Measurements from ENCODE around the gene SLC15A4.

Gene SLC15A4

DNA sequence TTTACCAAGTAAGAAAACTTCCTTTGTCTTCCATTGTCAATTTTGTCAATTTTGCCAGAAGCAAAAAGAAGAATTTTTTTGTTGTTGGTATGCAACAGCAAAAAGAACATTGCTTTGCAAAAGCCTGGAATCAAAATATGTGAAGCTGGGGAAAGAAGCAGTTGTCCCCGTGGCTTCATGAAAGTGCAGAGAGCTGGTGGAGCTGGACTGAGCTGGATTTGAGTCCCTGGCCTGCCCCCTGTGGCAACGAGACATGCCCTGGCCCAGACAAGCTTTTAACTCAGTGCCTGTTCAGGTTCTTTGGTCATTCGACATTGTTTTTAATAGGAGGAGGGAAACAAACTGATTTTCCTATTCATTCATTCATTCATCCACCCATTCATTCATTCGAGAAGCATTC is 70.3 kb downstream of the SLC15A4 start:
- no peaks in the 10 kb centered on the region for H4K20me1 ChIP-seq (ENCODE audit: insufficient read depth, low read length)
- H3K27me3 ChIP-seq (ENCODE audit: low read depth, low read length) = peaks cover 19% of the 10 kb centered on the region; the same call in 1 of the 2 replicates
- H2AFZ ChIP-seq (ENCODE audit: low read depth, low read length) = no peak overlapping the region

GRCh38 chr12:128752386-128752785 is 71.4 kb downstream of the SLC15A4 start:
- H3K27me3 ChIP-seq (ENCODE audit: low read depth, low read length) = peaks cover 19% of the 10 kb centered on the region; the same call in 1 of the 2 replicates
- H3K79me2 ChIP-seq (ENCODE audit: low read length) = no peaks in the 10 kb centered on the region
- H3K36me3 ChIP-seq (replicated peaks; ENCODE audit: low read depth, low read length) = no peaks in the 10 kb centered on the region
- H3K4me1 ChIP-seq (ENCODE audit: low read length) = no peaks in the 10 kb centered on the region
- H3K27ac ChIP-seq (ENCODE audit: low read length) = no peak overlapping the region
- no peaks in the 10 kb centered on the region for H3K9me3 ChIP-seq (ENCODE audit: insufficient read depth, low read length)
- H3K4me2 ChIP-seq (ENCODE audit: low read length) = no peak overlapping the region
- TF ChIP-seq, protein P1, sequence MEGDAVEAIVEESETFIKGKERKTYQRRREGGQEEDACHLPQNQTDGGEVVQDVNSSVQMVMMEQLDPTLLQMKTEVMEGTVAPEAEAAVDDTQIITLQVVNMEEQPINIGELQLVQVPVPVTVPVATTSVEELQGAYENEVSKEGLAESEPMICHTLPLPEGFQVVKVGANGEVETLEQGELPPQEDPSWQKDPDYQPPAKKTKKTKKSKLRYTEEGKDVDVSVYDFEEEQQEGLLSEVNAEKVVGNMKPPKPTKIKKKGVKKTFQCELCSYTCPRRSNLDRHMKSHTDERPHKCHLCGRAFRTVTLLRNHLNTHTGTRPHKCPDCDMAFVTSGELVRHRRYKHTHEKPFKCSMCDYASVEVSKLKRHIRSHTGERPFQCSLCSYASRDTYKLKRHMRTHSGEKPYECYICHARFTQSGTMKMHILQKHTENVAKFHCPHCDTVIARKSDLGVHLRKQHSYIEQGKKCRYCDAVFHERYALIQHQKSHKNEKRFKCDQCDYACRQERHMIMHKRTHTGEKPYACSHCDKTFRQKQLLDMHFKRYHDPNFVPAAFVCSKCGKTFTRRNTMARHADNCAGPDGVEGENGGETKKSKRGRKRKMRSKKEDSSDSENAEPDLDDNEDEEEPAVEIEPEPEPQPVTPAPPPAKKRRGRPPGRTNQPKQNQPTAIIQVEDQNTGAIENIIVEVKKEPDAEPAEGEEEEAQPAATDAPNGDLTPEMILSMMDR (IDR thresholded peaks at IDR 0.05; ENCODE audit: low read depth, low read length) = no peak
- no peak for TF ChIP-seq EZH2phosphoT487 (IDR thresholded peaks at IDR 0.05; ENCODE audit: low read depth)
- H3K9ac ChIP-seq (ENCODE audit: low read length) = no peak overlapping the region
- H3K4me3 ChIP-seq (ENCODE audit: low read length) = no peak overlapping the region
- H2AFZ ChIP-seq (ENCODE audit: low read depth, low read length) = no peak overlapping the region
- no peaks in the 10 kb centered on the region for H4K20me1 ChIP-seq (ENCODE audit: insufficient read depth, low read length)

More for the DNA sequence above, 70.3 kb downstream of the SLC15A4 start:
- no peak overlapping the region for H3K9ac ChIP-seq (ENCODE audit: low read length)
- no peaks in the 10 kb centered on the region for H3K4me1 ChIP-seq (ENCODE audit: low read length)
- H3K4me2 ChIP-seq (ENCODE audit: low read length) = no peak overlapping the region
- H3K4me3 ChIP-seq (ENCODE audit: low read length) = no peak overlapping the region
- no peak for TF ChIP-seq EZH2phosphoT487 (IDR thresholded peaks at IDR 0.05; ENCODE audit: low read depth)
- TF ChIP-seq, protein P1 (IDR thresholded peaks at IDR 0.05; ENCODE audit: low read depth, low read length) = no peak
- no peak overlapping the region for H3K27ac ChIP-seq (ENCODE audit: low read length)
- no peaks in the 10 kb centered on the region for H3K79me2 ChIP-seq (ENCODE audit: low read length)
- H3K36me3 ChIP-seq (replicated peaks; ENCODE audit: low read depth, low read length) = no peaks in the 10 kb centered on the region
- H3K9me3 ChIP-seq (ENCODE audit: insufficient read depth, low read length) = no peaks in the 10 kb centered on the region

DNA sequence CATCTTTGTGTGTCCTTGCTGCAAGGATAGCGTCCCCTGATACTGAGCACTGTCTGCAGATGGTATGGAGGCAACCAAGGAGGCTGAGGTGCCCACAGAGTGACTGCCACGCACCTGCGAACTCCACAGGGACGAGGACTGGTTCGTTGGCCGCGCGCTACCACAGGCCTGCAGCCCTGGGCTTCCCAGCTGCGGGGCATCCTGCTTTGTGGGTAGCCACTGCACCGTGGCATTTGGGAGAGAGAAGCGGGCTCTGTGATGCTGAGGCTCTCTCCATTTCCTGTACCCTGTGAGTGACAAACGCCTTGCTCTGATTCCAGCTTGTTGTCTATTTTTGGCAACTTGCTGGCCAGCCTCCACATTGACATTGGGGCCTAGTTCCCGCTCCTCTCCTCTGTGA is 76.3 kb downstream of the SLC15A4 start:
- Histone ChIP-seq H3K4me1 (ENCODE audit: low read length) (no peaks in the 10 kb centered on the region), H3K9me3 (ENCODE audit: insufficient read depth, low read length) (no peaks in the 10 kb centered on the region), H3K27ac (ENCODE audit: low read length) (no peak overlapping the region), H2AFZ (ENCODE audit: low read depth, low read length) (no peak overlapping the region), H3K9ac (ENCODE audit: low read length) (no peak overlapping the region), H3K27me3 (ENCODE audit: low read depth, low read length) (peaks cover 33% of the 10 kb centered on the region), H3K36me3 (replicated peaks; ENCODE audit: low read depth, low read length) (no peaks in the 10 kb centered on the region), H3K79me2 (ENCODE audit: low read length) (no peaks in the 10 kb centered on the region), H3K4me3 (ENCODE audit: low read length) (no peak overlapping the region), H4K20me1 (ENCODE audit: insufficient read depth, low read length) (no peaks in the 10 kb centered on the region), H3K4me2 (ENCODE audit: low read length) (no peak overlapping the region)
- TF ChIP-seq, protein P1 (IDR thresholded peaks at IDR 0.05; ENCODE audit: low read depth, low read length) = no peak

GRCh38 chr12:128745772-128746689 is 77.7 kb downstream of the SLC15A4 start:
- Histone ChIP-seq H3K27me3 (ENCODE audit: low read depth, low read length) (peaks cover 33% of the 10 kb centered on the region), H3K79me2 (ENCODE audit: low read length) (no peaks in the 10 kb centered on the region), H3K9me3 (ENCODE audit: insufficient read depth, low read length) (no peaks in the 10 kb centered on the region), H4K20me1 (ENCODE audit: insufficient read depth, low read length) (no peaks in the 10 kb centered on the region), H3K4me3 (ENCODE audit: low read length) (no peak overlapping the region), H3K4me2 (ENCODE audit: low read length) (no peak overlapping the region), H3K9ac (ENCODE audit: low read length) (no peak overlapping the region), H3K4me1 (ENCODE audit: low read length) (no peaks in the 10 kb centered on the region), H3K27ac (ENCODE audit: low read length) (no peak overlapping the region), H3K36me3 (replicated peaks; ENCODE audit: low read depth, low read length) (no peaks in the 10 kb centered on the region), H2AFZ (ENCODE audit: low read depth, low read length) (no peak overlapping the region)
- TF ChIP-seq EZH2phosphoT487 (IDR thresholded peaks at IDR 0.05; ENCODE audit: low read depth) = no peak
- TF ChIP-seq, protein P1 (IDR thresholded peaks at IDR 0.05; ENCODE audit: low read depth, low read length) = no peak

Data from OCI-LY3 (cell line).